Lung (tissue), 16 donors: ENCODE results near the gene GNLY. TPM values are rescaled to one million over a fixed set of nuclear protein-coding genes. Genes with fewer than 3 reads are reported as not detected.

Experiments used
- ATAC-seq: fragments of 200-7000 bp; cut with Tn5 transposase; one replicate; pipeline ENCODE4 v1.9.1; 2020; ENCODE audit warnings: moderate number of reproducible peaks; ENCODE audit not compliant: insufficient read depth, low FRiP score
- DNase-seq, 3 donors: peaks; one replicate each; pipeline ENCODE4 v3.0.0-alpha.2; 2013 to 2017
- H3K27ac ChIP-seq, 2 donors: one replicate each; pipeline ENCODE4 v1.5.1; 2013; ENCODE audit warnings: mild to moderate bottlenecking in 2 of 2, moderate library complexity in 2 of 2, control low read depth in 1 of 2, inconsistent platforms in 1 of 2, low read depth in 1 of 2, low read length in 1 of 2
- H3K27me3 ChIP-seq, 3 donors: one replicate each; pipeline ENCODE4 v1.5.1; 2013; ENCODE audit warnings: low read length in 2 of 3; ENCODE audit not compliant: control insufficient read depth in 3 of 3, insufficient read depth in 3 of 3
- H3K36me3 ChIP-seq, 4 donors: one replicate each; pipeline ENCODE4 v1.5.1; 2013; ENCODE audit warnings: low read length in 4 of 4, mild to moderate bottlenecking in 1 of 4, moderate library complexity in 1 of 4; ENCODE audit not compliant: control insufficient read depth in 4 of 4, insufficient read depth in 4 of 4
- H3K4me1 ChIP-seq, 5 donors: one replicate each; pipeline ENCODE4 v1.5.1; 2013; ENCODE audit warnings: low read length in 5 of 5, mild to moderate bottlenecking in 2 of 5, moderate library complexity in 1 of 5; ENCODE audit not compliant: control insufficient read depth in 5 of 5, insufficient read depth in 5 of 5
- H3K4me3 ChIP-seq: one replicate; pipeline ENCODE4 v1.5.1; 2013; ENCODE audit warnings: mild to moderate bottlenecking, control low read depth, moderate library complexity
- H3K9ac ChIP-seq, 2 donors: one replicate each; pipeline ENCODE4 v1.5.1; 2013; ENCODE audit warnings: low read length in 2 of 2, control low read depth in 1 of 2; ENCODE audit not compliant: insufficient read depth in 1 of 2
- H3K9me3 ChIP-seq, 4 donors: one replicate each; pipeline ENCODE4 v1.5.1; 2013; ENCODE audit warnings: low read length in 3 of 4, mild to moderate bottlenecking in 1 of 4, moderate library complexity in 1 of 4; ENCODE audit not compliant: control insufficient read depth in 4 of 4, insufficient read depth in 3 of 4
- CTCF ChIP-seq: IDR thresholded peaks from 2 replicates; pipeline ENCODE4 v1.5.1; 2012; ENCODE audit warnings: mild to moderate bottlenecking; ENCODE audit errors: control extremely low read depth, extremely low read depth
- WGBS, 2 donors: extraction: QIAGEN DNeasy Blood & Tissue Kit; methylation state at CpG; one replicate each; pipeline ENCODE4 v1.1.7; 2013; 5-methylcytosine and 5-hydroxymethylcytosine counted together
- long read RNA-seq, 5 donors: transcript quantifications; one replicate each; lab custom pipeline, GENCODE V29; 2026
- polyA plus RNA-seq, 2 donors: library from polyadenylated mRNA; stranded (reverse); fragments of 200-250 nt; gene quantifications; one replicate each; pipeline ENCODE4 v1.2.1, GENCODE V29; 2013
- total RNA-seq, 2 donors: library from RNA; depleted of rRNA in 1 of 2; stranded (reverse); fragments of >200 nt in 1 of 2; gene quantifications; one replicate each; pipeline ENCODE4 v1.2.1, GENCODE V29; 2014 to 2021
- donor health status: control.
- donor health status: control.
- donor health status: Bipolar disorder and iron deficiency.
- donor health status: healthy.
- donor health status: DM: yes; HTN: yes; CAD: no.

Gene GNLY
- total RNA-seq (10 to 100 TPM in 1 of 2 donors, not detected in 1; 12.1 TPM), polyA plus RNA-seq (10 to 100 TPM in 1 of 2 donors, 1 to 10 TPM in 1; 9.0 to 13.6 TPM)
- long read RNA-seq, donor 1, result 0 reads
- long read RNA-seq, donor 2, result 0 reads
- long read RNA-seq, donor 3, result 0 reads
- long read RNA-seq, donor 4, partial matches to known transcripts, result 0 of 1 reads
- long read RNA-seq, donor 4, other reads (novel, unspliced or antisense), result 0 of 1 reads
- long read RNA-seq, donor 5, partial matches to known transcripts, result 0 of 1 reads
- long read RNA-seq, donor 5, other reads (novel, unspliced or antisense), result 0 of 1 reads

GRCh38 chr2:85694052-85695025 is at the start of gene GNLY:
TSS of gene GNLY (plus strand) at chr2:85694358. CDS start at chr2:85694419, 61 bp downstream.
- Histone ChIP-seq H3K9me3 (no peaks in the 10 kb centered on the region), H3K27ac (no peak within 1 kb of the TSS), H3K4me1 (peaks cover 0 to 4% (median 0%) of the 10 kb centered on the region in 5 donors), H3K4me3 (no peak within 1 kb of the TSS), H3K9ac (no peak within 1 kb of the TSS), H3K27me3 (no peaks in the 10 kb centered on the region), H3K36me3 (no peaks in the 10 kb centered on the region)
- no peak for TF ChIP-seq CTCF
- DNase-seq (no peak), ATAC-seq (no peak)
- WGBS, 2 donors, result 90 to 92% methylated on average over 15 of the region's 15 CpGs

- DNase-seq, result no peak
- TF ChIP-seq CTCF, result no peak
- peaks cover 0 to 5% (median 5%) of the 10 kb centered on the region in 5 donors for H3K4me1 ChIP-seq
- no peak overlapping the region for H3K9ac ChIP-seq
- H3K9me3 ChIP-seq, result no peaks in the 10 kb centered on the region
- 94 to 95% methylated on average over 8 of the region's 8 CpGs for WGBS, 2 donors
- H3K27me3 ChIP-seq, result no peaks in the 10 kb centered on the region
- H3K36me3 ChIP-seq, result peaks cover 51 to 72% (median 60%) of the 10 kb centered on the region in 4 donors
- H3K27ac ChIP-seq, result no peak overlapping the region
- ATAC-seq, result no peak
- no peak overlapping the region for H3K4me3 ChIP-seq
Observed at GRCh38 chr2:85644909-85645308, 49.2 kb upstream of the GNLY start.

DNA sequence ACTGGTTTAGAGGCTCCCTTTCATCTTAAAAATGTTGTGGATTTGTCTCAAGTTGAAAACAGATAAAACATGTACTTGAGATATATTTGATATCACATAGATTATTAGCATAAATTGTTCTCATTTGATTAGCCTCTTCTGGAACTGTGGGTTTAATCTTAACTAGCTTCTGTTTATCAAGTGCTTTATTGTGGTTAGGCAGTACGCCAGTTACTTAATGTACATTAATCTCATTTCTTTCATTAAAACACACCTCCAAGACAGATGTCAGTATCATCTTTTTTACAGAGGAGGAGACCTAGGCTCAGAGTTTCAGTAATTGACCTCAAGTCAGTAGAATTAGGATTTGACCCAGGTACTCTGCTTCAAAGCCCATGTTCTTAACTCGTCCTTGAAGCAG is 48.0 kb upstream of the GNLY start:
- Histone ChIP-seq H3K27me3 (no peaks in the 10 kb centered on the region), H3K4me1 (peaks cover 0 to 5% (median 5%) of the 10 kb centered on the region in 5 donors), H3K4me3 (no peak overlapping the region), H3K9ac (no peak overlapping the region), H3K9me3 (no peaks in the 10 kb centered on the region), H3K36me3 (peaks cover 47 to 66% (median 56%) of the 10 kb centered on the region in 4 donors), H3K27ac (no peak overlapping the region)
- ATAC-seq (no peak), DNase-seq (no peak)
- 92 to 97% methylated on average over 2 of the region's 2 CpGs for WGBS, 2 donors
- TF ChIP-seq CTCF, result no peak
